ENCODE measurements around the gene IGFBP2. TPM values are rescaled to one million over a fixed set of nuclear protein-coding genes. Genes with fewer than 3 reads are reported as not detected.

IGFBP2 gene
- total and polyA plus RNA-seq, 4 donors = 88.8 to 1,119 (median 352) TPM

GRCh38 chr2:216646116-216646515, 12.9 kb downstream of the IGFBP2 start:
- no peak overlapping the region for H3K4me3 ChIP-seq (ENCODE audit: low read depth in 1 of 3, low read length in 3 of 3)
- peaks cover 0 to 13% (median 10%) of the 10 kb centered on the region in 4 donors for H3K4me1 ChIP-seq (ENCODE audit: control insufficient read depth in 4 of 4, insufficient read depth in 4 of 4, low read length in 3 of 4)
- DNase-seq (ENCODE audit: low spot score) = no peak
- H3K27ac ChIP-seq (ENCODE audit: low read depth in 1 of 2, low read length in 2 of 2) = no peak overlapping the region
- TF ChIP-seq JUND (IDR thresholded peaks at IDR 0.05) (no peak), SP1 (IDR thresholded peaks at IDR 0.05) (no peak), EGR1 (IDR thresholded peaks at IDR 0.05; ENCODE audit: low read depth in 2 of 2) (no peak), HNF4G (IDR thresholded peaks at IDR 0.05) (no peak), TAF1 (conservative IDR thresholded peaks at IDR 0.05) (no peak), ATF3 (IDR thresholded peaks at IDR 0.05) (no peak), FOXA1 (IDR thresholded peaks at IDR 0.05) (no peak), RAD21 (IDR thresholded peaks at IDR 0.05) (no peak), NR2F2 (IDR thresholded peaks at IDR 0.05) (no peak), RXRA (IDR thresholded peaks at IDR 0.05) (no peak), HNF4A (conservative IDR thresholded peaks at IDR 0.05) (no peak), GABPA (IDR thresholded peaks at IDR 0.05 in 1 of 2, conservative IDR thresholded peaks at IDR 0.05 in 1 of 2) (no peak), YY1 (IDR thresholded peaks at IDR 0.05) (no peak), FOXA2 (IDR thresholded peaks at IDR 0.05) (no peak), REST (IDR thresholded peaks at IDR 0.05) (no peak)
- TF ChIP-seq, protein P1, sequence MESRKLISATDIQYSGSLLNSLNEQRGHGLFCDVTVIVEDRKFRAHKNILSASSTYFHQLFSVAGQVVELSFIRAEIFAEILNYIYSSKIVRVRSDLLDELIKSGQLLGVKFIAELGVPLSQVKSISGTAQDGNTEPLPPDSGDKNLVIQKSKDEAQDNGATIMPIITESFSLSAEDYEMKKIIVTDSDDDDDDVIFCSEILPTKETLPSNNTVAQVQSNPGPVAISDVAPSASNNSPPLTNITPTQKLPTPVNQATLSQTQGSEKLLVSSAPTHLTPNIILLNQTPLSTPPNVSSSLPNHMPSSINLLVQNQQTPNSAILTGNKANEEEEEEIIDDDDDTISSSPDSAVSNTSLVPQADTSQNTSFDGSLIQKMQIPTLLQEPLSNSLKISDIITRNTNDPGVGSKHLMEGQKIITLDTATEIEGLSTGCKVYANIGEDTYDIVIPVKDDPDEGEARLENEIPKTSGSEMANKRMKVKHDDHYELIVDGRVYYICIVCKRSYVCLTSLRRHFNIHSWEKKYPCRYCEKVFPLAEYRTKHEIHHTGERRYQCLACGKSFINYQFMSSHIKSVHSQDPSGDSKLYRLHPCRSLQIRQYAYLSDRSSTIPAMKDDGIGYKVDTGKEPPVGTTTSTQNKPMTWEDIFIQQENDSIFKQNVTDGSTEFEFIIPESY (IDR thresholded peaks at IDR 0.05) = no peak
- TF ChIP-seq, protein P2, sequence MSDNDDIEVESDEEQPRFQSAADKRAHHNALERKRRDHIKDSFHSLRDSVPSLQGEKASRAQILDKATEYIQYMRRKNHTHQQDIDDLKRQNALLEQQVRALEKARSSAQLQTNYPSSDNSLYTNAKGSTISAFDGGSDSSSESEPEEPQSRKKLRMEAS (IDR thresholded peaks at IDR 0.05) = no peak
- TF ChIP-seq, protein P3, sequence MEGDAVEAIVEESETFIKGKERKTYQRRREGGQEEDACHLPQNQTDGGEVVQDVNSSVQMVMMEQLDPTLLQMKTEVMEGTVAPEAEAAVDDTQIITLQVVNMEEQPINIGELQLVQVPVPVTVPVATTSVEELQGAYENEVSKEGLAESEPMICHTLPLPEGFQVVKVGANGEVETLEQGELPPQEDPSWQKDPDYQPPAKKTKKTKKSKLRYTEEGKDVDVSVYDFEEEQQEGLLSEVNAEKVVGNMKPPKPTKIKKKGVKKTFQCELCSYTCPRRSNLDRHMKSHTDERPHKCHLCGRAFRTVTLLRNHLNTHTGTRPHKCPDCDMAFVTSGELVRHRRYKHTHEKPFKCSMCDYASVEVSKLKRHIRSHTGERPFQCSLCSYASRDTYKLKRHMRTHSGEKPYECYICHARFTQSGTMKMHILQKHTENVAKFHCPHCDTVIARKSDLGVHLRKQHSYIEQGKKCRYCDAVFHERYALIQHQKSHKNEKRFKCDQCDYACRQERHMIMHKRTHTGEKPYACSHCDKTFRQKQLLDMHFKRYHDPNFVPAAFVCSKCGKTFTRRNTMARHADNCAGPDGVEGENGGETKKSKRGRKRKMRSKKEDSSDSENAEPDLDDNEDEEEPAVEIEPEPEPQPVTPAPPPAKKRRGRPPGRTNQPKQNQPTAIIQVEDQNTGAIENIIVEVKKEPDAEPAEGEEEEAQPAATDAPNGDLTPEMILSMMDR (IDR thresholded peaks at IDR 0.05; ENCODE audit: low read depth, low read length, missing input control) = no peak
- no peaks in the 10 kb centered on the region for H3K27me3 ChIP-seq (ENCODE audit: control insufficient read depth in 4 of 4, insufficient read depth in 4 of 4, low read length in 3 of 4)
- peaks cover 0 to 5% (median 2%) of the 10 kb centered on the region in 4 donors for H3K36me3 ChIP-seq (ENCODE audit: control insufficient read depth in 4 of 4, insufficient read depth in 3 of 4, low read depth in 1 of 4, low read length in 3 of 4)
- H3K9ac ChIP-seq (ENCODE audit: low read depth in 1 of 2, low read length in 2 of 2) = no peak overlapping the region
- H3K9me3 ChIP-seq (ENCODE audit: control insufficient read depth in 4 of 4, low read length in 3 of 4) = no peaks in the 10 kb centered on the region
- 95% methylated on average over 3 of the region's 3 CpGs for WGBS
